WTC11 (cell line): ENCODE measurements around the gene PLPP7. TPM values are rescaled to one million over a fixed set of nuclear protein-coding genes. Genes with fewer than 3 reads are reported as not detected.
A peak's percentile ranks its signal among the peaks of the same experiment; 100 is the strongest.

ENCODE experiments used
- ATAC-seq: fragments of 200-7000 bp; cut with Tn5 transposase; 2 replicates; pipeline ENCODE4 v1.10.0; 2021; ENCODE audit warnings: mild to moderate bottlenecking, moderate library complexity
- CTCF ChIA-PET: fragments of 300-600 bp; sonication (Branson Sonifier 250); formaldehyde crosslinking; loops from one replicate; lab custom pipeline; 2021; ENCODE audit warnings: antibody characterized with exemption; lab: Charles Lee
- POLR2A ChIA-PET: fragments of 350-600 bp; sonication (Branson Sonifier 250); formaldehyde crosslinking; loops from one replicate; lab custom pipeline; 2021; ENCODE audit warnings: antibody characterized with exemption; lab: Charles Lee
- DNase-seq: peaks from one replicate; pipeline ENCODE4 v3.0.0; 2021; ENCODE audit warnings: low spot score
- H3K27ac Mint-ChIP-seq: 2 replicates; pipeline ENCODE4 v1.8.0; 2021; ENCODE audit warnings: mixed read lengths
- H3K27me3 Mint-ChIP-seq: 2 replicates; pipeline ENCODE4 v1.8.0; 2021; ENCODE audit warnings: low read depth, mild to moderate bottlenecking, moderate library complexity, mixed read lengths
- H3K36me3 Mint-ChIP-seq: 2 replicates; pipeline ENCODE4 v1.8.0; 2021; ENCODE audit warnings: mixed read lengths
- H3K4me1 Mint-ChIP-seq: 2 replicates; pipeline ENCODE4 v1.8.0; 2022; ENCODE audit warnings: mixed read lengths
- H3K4me3 Mint-ChIP-seq: 2 replicates; pipeline ENCODE4 v1.8.0; 2021; ENCODE audit warnings: mild to moderate bottlenecking, moderate library complexity, mixed read lengths
- H3K9me3 Mint-ChIP-seq: 2 replicates; pipeline ENCODE4 v1.8.0; 2021; ENCODE audit warnings: mixed read lengths
- CREM ChIP-seq: sonication (generic); formaldehyde crosslinking; IDR thresholded peaks from 2 replicates; pipeline ENCODE4 v1.8.1; 2022; ENCODE audit warnings: mild to moderate bottlenecking, missing genetic modification reagents, moderate library complexity
- ERG ChIP-seq: fragments of 250-450 bp; sonication (Bioruptor Pico); IDR thresholded peaks from 2 replicates; pipeline ENCODE4 v1.8.0; 2021; ENCODE audit warnings: mild to moderate bottlenecking
- FOXP1 ChIP-seq: sonication (generic); formaldehyde crosslinking; IDR thresholded peaks from 2 replicates; pipeline ENCODE4 v1.8.0; 2022; ENCODE audit warnings: missing genetic modification reagents, mild to moderate bottlenecking, moderate library complexity, borderline replicate concordance
- GRHL2 ChIP-seq: fragments of 250-450 bp; sonication (Bioruptor Pico); IDR thresholded peaks from 2 replicates; pipeline ENCODE4 v1.8.0; 2022; ENCODE audit warnings: mild to moderate bottlenecking, moderate library complexity; ENCODE audit not compliant: insufficient replicate concordance, severe bottlenecking
- MXD4 ChIP-seq: fragments of 250-450 bp; sonication (Bioruptor Pico); IDR thresholded peaks from 2 replicates; pipeline ENCODE4 v1.8.0; 2021; ENCODE audit warnings: mild to moderate bottlenecking, moderate library complexity, borderline replicate concordance
- OVOL2 ChIP-seq: fragments of 250-450 bp; sonication (Bioruptor Pico); IDR thresholded peaks from 2 replicates; pipeline ENCODE4 v1.9.0; 2021; ENCODE audit warnings: mild to moderate bottlenecking, borderline replicate concordance
- ZBTB21 ChIP-seq: sonication (generic); formaldehyde crosslinking; IDR thresholded peaks from 2 replicates; pipeline ENCODE4 v1.8.1; 2023; ENCODE audit warnings: mild to moderate bottlenecking, missing genetic modification reagents, borderline replicate concordance
- ZNF121 ChIP-seq: sonication (generic); formaldehyde crosslinking; IDR thresholded peaks from 2 replicates; pipeline ENCODE4 v1.8.0; 2023; ENCODE audit warnings: missing genetic modification reagents
- ZNF532 ChIP-seq: fragments of 250-450 bp; sonication (Bioruptor Pico); IDR thresholded peaks from 2 replicates; pipeline ENCODE4 v1.9.0; 2021; ENCODE audit warnings: mild to moderate bottlenecking, borderline replicate concordance
- ZNF671 ChIP-seq: fragments of 250-450 bp; sonication (Bioruptor Pico); IDR thresholded peaks from 2 replicates; pipeline ENCODE4 v1.8.0; 2021; ENCODE audit warnings: mild to moderate bottlenecking
- total RNA-seq: library from RNA; stranded (reverse); gene quantifications from 3 replicates; pipeline ENCODE4 v1.2.3, GENCODE V29; 2021
- TF ChIP-seq, protein P1 (sequence below): sonication (generic); formaldehyde crosslinking; IDR thresholded peaks from 2 replicates; pipeline ENCODE4 v1.8.0; 2022; ENCODE audit warnings: mild to moderate bottlenecking, missing genetic modification reagents
- TF ChIP-seq, protein P2 (sequence below): sonication (generic); formaldehyde crosslinking; IDR thresholded peaks from 2 replicates; pipeline ENCODE4 v1.8.0; 2023; ENCODE audit warnings: missing genetic modification reagents, mild to moderate bottlenecking, borderline replicate concordance
- TF ChIP-seq, protein P3 (sequence below): sonication (generic); formaldehyde crosslinking; IDR thresholded peaks from 2 replicates; pipeline ENCODE4 v1.8.1; 2023; ENCODE audit warnings: mild to moderate bottlenecking, moderate library complexity, missing genetic modification reagents
- TF ChIP-seq, protein P4 (sequence below): fragments of 200-600 bp; IDR thresholded peaks from 2 replicates; pipeline ENCODE4 v1.8.0; 2022; ENCODE audit warnings: antibody characterized with exemption
- TF ChIP-seq, protein P5 (sequence below): sonication (generic); formaldehyde crosslinking; IDR thresholded peaks from 2 replicates; pipeline ENCODE4 v1.8.1; 2023; ENCODE audit warnings: mild to moderate bottlenecking, missing genetic modification reagents
- TF ChIP-seq, protein P6 (sequence below): sonication (generic); formaldehyde crosslinking; IDR thresholded peaks from 2 replicates; pipeline ENCODE4 v1.8.1; 2023; ENCODE audit warnings: mild to moderate bottlenecking, missing genetic modification reagents, moderate library complexity

Gene PLPP7
- total RNA-seq, 1 experiment from 2014 or later: 4.2 TPM

DNA sequence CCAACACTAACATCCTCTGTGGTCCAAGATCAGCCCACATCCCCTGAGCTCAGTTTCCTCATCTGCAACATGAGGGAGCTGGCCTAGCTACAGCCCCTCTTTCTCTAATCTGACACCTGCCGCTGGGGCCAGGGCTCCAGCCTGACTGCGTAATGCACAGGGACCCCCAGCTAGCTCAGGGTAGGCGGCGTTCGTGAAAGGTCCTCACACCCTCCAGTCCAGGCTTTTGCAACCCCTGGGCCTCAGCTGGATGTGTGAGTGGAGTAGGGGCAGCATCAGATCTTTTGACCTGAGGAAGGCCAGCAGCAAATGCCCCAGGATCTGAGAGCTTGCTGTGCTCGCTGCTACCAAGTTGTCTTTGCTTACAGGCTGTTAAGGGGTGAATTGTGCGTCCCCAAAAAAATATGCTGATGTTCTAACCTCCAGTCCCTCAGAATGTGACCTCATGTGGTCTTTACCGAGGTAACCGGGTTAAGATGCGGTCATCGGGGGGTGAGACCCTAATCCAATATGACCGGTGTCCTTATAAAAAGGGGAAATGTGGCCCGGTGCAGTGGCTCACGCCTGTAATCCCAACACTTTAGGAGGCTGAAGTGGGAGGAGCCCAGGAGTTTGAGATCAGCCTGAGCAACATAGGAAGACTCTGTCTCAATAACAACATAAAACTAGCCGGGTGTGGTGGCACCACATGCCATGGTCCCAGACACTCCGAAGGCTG lies 47.8 kb downstream of the PLPP7 start:
- ChIA-PET POLR2A (interaction anchor here (1.2 kb wide), 1 partner anchor 13 kb away, joined by 4 read pairs; no protein-coding TSS in a partner anchor), CTCF (interaction anchor here (0.8 to 3.9 kb wide), 54 partner anchors 10 to 359 kb away, joined by 3 to 70 read pairs (median 8); partner anchors contain the start of genes AIF1L, FAM78A, NUP214 and PLPP7)
- Mint-ChIP-seq H3K27me3 (peaks cover 8% of the 10 kb centered on the region), H3K9me3 (no peaks in the 10 kb centered on the region), H3K27ac (no peak overlapping the region), H3K4me1 (peaks cover 8% of the 10 kb centered on the region), H3K36me3 (no peaks in the 10 kb centered on the region), H3K4me3 (no peak overlapping the region)
- ATAC-seq: no peak
- DNase-seq: peak; percentile 4
- no peak for TF ChIP-seq FOXP1 (CRISPR knock-in tag)
- TF ChIP-seq, protein P1, sequence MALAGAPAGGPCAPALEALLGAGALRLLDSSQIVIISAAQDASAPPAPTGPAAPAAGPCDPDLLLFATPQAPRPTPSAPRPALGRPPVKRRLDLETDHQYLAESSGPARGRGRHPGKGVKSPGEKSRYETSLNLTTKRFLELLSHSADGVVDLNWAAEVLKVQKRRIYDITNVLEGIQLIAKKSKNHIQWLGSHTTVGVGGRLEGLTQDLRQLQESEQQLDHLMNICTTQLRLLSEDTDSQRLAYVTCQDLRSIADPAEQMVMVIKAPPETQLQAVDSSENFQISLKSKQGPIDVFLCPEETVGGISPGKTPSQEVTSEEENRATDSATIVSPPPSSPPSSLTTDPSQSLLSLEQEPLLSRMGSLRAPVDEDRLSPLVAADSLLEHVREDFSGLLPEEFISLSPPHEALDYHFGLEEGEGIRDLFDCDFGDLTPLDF: no peak
- TF ChIP-seq GRHL2 (CRISPR knock-in tag): no peak
- TF ChIP-seq ERG (CRISPR knock-in tag): no peak
- no peak for TF ChIP-seq ZNF121
- TF ChIP-seq ZBTB21: no peak
- TF ChIP-seq, protein P2, sequence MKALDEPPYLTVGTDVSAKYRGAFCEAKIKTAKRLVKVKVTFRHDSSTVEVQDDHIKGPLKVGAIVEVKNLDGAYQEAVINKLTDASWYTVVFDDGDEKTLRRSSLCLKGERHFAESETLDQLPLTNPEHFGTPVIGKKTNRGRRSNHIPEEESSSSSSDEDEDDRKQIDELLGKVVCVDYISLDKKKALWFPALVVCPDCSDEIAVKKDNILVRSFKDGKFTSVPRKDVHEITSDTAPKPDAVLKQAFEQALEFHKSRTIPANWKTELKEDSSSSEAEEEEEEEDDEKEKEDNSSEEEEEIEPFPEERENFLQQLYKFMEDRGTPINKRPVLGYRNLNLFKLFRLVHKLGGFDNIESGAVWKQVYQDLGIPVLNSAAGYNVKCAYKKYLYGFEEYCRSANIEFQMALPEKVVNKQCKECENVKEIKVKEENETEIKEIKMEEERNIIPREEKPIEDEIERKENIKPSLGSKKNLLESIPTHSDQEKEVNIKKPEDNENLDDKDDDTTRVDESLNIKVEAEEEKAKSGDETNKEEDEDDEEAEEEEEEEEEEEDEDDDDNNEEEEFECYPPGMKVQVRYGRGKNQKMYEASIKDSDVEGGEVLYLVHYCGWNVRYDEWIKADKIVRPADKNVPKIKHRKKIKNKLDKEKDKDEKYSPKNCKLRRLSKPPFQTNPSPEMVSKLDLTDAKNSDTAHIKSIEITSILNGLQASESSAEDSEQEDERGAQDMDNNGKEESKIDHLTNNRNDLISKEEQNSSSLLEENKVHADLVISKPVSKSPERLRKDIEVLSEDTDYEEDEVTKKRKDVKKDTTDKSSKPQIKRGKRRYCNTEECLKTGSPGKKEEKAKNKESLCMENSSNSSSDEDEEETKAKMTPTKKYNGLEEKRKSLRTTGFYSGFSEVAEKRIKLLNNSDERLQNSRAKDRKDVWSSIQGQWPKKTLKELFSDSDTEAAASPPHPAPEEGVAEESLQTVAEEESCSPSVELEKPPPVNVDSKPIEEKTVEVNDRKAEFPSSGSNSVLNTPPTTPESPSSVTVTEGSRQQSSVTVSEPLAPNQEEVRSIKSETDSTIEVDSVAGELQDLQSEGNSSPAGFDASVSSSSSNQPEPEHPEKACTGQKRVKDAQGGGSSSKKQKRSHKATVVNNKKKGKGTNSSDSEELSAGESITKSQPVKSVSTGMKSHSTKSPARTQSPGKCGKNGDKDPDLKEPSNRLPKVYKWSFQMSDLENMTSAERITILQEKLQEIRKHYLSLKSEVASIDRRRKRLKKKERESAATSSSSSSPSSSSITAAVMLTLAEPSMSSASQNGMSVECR (CRISPR knock-in tag): no peak
- TF ChIP-seq, protein P3, sequence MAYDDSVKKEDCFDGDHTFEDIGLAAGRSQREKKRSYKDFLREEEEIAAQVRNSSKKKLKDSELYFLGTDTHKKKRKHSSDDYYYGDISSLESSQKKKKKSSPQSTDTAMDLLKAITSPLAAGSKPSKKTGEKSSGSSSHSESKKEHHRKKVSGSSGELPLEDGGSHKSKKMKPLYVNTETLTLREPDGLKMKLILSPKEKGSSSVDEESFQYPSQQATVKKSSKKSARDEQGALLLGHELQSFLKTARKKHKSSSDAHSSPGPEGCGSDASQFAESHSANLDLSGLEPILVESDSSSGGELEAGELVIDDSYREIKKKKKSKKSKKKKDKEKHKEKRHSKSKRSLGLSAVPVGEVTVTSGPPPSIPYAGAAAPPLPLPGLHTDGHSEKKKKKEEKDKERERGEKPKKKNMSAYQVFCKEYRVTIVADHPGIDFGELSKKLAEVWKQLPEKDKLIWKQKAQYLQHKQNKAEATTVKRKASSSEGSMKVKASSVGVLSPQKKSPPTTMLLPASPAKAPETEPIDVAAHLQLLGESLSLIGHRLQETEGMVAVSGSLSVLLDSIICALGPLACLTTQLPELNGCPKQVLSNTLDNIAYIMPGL (CRISPR knock-in tag): no peak
- TF ChIP-seq ZNF532 (CRISPR knock-in tag): no peak
- no peak for TF ChIP-seq OVOL2 (CRISPR knock-in tag)
- TF ChIP-seq CREM: no peak
- TF ChIP-seq, protein P4, sequence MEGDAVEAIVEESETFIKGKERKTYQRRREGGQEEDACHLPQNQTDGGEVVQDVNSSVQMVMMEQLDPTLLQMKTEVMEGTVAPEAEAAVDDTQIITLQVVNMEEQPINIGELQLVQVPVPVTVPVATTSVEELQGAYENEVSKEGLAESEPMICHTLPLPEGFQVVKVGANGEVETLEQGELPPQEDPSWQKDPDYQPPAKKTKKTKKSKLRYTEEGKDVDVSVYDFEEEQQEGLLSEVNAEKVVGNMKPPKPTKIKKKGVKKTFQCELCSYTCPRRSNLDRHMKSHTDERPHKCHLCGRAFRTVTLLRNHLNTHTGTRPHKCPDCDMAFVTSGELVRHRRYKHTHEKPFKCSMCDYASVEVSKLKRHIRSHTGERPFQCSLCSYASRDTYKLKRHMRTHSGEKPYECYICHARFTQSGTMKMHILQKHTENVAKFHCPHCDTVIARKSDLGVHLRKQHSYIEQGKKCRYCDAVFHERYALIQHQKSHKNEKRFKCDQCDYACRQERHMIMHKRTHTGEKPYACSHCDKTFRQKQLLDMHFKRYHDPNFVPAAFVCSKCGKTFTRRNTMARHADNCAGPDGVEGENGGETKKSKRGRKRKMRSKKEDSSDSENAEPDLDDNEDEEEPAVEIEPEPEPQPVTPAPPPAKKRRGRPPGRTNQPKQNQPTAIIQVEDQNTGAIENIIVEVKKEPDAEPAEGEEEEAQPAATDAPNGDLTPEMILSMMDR: no peak
- no peak for TF ChIP-seq ZNF671 (CRISPR knock-in tag)
- TF ChIP-seq, protein P5, sequence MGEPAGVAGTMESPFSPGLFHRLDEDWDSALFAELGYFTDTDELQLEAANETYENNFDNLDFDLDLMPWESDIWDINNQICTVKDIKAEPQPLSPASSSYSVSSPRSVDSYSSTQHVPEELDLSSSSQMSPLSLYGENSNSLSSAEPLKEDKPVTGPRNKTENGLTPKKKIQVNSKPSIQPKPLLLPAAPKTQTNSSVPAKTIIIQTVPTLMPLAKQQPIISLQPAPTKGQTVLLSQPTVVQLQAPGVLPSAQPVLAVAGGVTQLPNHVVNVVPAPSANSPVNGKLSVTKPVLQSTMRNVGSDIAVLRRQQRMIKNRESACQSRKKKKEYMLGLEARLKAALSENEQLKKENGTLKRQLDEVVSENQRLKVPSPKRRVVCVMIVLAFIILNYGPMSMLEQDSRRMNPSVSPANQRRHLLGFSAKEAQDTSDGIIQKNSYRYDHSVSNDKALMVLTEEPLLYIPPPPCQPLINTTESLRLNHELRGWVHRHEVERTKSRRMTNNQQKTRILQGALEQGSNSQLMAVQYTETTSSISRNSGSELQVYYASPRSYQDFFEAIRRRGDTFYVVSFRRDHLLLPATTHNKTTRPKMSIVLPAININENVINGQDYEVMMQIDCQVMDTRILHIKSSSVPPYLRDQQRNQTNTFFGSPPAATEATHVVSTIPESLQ (CRISPR knock-in tag): no peak
- TF ChIP-seq, protein P6, sequence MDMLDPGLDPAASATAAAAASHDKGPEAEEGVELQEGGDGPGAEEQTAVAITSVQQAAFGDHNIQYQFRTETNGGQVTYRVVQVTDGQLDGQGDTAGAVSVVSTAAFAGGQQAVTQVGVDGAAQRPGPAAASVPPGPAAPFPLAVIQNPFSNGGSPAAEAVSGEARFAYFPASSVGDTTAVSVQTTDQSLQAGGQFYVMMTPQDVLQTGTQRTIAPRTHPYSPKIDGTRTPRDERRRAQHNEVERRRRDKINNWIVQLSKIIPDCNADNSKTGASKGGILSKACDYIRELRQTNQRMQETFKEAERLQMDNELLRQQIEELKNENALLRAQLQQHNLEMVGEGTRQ: no peak
- TF ChIP-seq MXD4 (CRISPR knock-in tag): no peak
